Amniotic epithelial cell (primary cell): ENCODE data around the gene VAV2.
"Not testable (repeated sequence)": the region's sequence is repeated elsewhere in the genome, so short reads cannot be mapped to it uniquely, and the experiment has no call there.

Source experiments
- DNase-seq: peaks from one replicate; pipeline ENCODE4 v3.0.0-alpha.2; 2010; ENCODE audit warnings: low read depth

Gene VAV2

DNA sequence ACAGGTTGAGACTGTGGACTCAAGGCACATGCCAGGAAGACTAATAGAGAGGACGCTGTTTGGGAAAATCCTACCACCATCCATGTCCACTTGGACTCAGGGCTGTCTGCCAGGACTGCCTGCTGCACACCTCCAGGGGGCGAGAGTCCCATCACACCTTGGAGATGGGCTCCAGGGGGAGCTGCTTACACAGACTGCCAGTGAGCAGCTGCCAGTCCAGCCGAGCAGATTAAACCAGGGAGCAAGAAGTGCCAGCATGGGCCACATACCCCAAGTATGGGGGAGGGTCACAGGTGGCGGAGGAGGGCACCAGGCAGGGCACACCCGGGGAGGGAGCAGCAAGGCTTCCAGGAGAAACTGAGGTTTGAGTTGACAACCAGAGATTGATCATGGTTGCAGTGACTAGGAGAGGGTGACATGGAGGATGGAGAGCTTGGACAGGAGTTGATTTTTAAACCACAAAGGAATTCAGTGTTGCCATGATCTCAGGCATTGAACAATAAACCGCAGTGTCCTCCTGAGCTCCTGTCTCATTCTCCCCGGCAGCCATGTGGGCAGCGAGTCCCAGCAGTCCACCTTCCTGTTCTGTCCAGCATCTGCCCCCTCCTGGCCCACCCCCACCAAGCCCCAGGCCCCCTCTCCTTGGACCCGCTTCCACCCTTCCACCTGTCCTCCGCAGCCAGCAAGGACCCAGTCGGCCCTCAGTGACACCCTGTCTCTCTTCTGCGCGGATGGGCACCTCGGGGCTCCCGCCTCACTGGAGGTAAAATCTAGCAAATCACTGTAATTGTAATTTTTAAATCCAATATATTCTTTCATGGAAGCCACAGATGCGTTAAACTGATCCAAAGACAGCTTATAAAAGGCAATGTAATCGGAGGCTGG, 3.1 kb upstream of the VAV2 start:
- DNase-seq, result no peak

DNA sequence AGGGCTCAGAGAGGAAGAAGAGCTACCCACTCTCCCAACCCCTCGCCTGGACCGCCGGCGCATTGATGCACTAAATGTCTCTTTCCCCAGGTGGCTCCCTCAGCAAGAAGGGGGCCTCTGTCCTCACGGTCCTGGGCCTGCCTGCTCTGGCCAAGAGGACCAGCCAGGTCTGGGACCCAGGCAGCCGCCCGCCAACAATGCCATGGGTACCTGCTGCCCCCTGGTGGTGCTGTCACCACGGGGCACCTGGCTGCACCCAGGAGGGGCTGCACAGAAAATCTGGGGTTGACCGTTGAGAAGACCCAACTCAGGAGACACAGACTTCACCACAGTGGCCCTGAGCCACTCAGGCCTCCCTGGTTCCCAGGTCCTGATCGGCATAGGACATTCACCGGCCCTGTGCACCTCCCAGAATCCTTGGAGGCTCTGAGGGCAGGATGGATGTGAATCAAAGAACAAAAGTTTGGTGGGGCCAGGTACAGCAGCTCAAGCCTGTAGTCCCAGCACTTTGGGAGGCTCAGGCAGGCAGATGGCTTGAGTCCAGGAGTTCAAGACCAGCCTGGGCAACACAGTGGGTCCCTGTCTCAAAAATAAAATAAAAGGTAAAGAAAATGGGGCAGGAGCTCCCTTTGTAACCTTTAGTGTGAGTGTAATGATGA, 2.4 kb upstream of the VAV2 start:
- no peak for DNase-seq

DNA sequence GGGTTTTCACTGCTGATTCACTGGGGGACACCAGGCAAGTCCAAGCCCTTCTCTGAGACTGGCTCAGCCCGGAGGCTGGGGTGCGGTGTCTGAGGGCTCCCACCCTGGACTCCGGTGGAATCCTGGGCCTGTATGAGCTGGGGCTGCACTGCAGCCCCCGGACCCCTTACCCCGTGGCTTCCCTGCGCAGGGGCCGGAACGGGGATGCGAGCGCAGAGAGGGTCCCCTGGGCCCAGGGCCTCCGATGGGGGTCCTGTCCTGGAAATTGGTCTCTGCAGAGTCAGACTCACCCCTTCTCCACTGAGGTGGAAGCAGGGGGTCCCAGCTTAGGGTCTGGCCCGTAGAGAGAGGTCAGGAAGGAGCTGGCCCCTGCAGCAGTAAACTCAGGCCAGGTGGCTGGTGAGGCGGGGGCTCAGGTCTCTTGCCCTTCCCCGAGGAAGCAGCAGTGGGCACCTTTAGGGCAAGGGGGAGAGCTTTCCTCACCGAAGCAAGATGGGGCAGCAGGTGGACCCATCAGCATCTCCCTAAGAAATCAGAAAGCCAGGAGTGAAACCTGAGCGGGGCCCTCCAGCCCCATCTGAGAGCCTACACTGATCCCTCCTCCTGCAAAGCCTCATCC, 1.6 kb upstream of the VAV2 start:
- DNase-seq, result no peak

DNA sequence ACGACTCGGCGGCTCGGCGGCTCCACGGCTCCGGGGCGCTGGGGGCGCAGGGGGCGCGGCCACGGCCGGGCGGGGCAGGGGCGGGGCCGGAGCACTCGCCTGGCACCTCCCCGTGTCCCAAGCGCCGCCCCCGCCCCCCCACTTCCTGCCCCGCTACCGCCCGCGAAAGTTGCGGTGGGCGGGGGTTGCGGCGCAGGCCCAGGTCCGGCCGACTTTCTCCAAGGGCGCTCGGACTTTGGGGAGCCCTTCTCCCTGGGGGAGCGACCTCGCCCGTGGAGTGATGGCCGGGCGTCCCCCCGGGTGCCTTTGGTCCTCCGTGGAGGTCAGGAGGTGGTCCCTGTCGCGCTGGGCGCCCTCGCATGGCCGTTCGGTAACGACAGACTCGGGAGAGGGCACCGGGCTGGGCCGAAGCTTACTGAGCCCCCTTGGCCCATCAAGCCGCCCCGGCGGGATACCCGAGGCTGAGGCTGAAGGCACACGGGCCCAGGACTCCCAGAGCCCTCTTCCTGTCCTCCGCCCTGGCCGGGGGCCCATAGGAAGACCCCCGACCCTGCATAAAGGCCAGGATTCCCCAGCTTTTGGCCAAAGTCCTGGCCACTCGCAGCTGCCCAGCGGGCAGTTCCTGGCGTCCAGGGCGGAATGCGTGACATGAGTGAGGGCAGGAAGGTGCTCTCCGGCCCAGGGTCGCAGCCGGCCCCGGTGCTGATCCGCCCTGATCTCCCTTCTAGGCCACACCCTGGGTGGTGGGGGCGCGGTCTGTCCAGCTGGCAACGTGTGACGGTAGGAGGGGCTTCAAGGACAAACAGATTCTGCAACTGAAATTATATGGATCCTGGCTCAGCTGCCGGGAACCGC, 883 bp upstream of the VAV2 start:
- peak; percentile 75 for DNase-seq

DNA sequence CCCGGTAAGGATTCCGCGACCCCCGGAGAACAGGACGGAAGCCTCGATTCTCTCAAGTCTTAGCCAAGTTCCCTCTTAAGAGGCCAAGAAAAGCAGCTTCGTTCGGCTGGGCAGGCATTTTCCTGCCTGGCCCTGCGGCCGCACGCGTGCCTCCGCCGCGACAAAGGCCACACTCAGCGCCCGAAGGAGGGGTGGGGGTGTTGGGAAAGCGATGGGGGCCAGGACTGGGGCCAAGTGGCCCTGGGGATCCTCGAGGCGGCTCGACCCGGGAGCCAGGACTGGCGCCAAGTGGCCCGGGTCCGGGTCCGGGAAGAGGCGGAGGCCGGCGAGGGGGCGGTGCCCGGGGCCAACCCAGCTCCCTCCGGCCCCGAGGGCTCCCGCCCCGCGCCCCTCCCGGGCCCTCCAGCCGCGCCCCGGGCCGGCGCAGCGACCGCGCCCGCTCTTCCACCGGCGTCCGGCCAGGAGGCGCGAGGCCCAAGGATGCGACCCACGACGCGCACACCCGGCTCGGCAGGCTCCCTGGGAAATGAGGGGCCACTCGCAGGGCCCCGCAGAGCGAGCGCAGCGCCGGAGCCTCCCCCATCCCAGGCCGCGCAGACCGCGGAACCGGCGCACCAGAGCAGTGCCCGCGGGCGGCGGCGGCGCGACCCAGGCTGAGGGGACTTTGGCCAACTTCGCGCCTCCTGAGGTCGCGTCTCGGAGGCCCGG, 756 bp downstream of the VAV2 start:
- DNase-seq, result no peak

DNA sequence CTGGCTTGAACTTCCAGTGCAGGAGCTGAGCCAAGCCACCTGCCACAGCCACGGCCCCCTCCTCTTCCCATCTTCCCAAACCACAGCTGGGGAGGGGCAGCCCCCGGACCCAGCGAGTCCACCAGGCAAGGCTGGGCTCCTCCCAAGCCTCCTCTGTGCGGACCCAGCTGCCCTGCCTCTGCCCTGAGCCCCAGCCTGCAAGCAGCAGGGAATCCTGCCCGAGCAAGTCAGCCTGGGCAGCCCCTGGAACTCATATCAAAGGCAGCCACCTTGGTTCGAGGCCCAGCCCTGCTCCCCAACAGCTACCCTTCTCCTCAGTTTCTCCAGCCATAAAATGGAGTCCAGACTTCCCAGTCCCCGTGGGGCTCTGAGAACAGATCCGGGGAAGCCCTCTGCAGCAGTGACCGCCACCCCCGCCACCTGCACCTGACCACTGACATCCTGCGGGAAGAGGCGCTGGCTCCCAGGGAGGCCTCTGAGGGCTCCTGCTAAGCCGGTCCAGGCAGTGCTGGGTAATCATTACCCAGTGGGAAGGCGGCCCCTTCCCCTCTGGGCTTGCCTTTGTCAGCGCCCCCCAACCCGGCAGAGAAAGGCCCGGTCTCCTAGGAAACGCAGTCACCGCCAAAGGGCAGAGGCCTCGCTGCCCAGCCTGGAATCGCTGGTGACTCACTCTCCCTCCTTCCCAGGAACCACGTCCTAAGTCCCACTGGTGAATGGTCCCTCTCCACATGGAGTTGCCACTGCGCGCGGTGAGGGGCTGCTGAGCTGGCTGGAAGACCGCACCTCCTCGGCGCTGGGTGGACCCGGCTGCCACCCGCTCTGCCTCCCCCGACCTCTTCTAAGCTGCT, 1.5 kb downstream of the VAV2 start:
- peak; percentile 76 for DNase-seq

DNA sequence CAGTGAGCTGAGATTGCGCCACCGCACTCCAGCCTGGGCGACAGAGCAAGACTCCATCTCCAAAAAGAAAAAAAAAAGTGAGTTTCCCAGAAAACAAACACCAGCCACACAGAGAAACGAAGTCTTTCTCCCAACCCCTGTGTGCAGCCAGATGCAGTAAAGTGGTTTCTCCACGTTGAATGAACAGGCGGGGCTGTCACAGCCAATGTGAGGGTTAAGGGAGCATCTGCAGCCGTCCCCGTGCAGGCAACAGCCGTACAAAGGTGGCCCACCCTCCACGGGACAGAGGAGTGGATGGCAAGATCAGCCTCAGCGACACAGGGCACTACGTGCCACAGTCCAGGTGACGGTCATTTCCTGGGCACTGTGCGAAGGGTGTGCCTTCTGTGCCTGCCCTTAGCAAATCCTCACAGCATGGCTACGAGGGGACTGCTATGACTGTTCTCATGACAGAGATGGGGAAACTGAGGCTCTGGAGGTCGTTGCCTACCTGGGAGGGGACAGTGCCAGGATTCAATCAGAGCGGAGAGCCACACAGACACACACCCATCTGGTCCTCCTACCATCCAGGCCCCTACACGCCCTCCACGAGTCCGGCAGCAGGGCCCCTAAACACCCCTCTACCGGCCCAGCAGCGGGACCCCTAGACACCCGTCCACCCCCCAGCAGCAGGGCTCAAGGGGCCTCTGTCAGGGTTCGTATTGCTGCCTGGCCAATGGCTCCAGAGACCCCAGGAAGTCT, 2.3 kb downstream of the VAV2 start:
- DNase-seq, result no peak

DNA sequence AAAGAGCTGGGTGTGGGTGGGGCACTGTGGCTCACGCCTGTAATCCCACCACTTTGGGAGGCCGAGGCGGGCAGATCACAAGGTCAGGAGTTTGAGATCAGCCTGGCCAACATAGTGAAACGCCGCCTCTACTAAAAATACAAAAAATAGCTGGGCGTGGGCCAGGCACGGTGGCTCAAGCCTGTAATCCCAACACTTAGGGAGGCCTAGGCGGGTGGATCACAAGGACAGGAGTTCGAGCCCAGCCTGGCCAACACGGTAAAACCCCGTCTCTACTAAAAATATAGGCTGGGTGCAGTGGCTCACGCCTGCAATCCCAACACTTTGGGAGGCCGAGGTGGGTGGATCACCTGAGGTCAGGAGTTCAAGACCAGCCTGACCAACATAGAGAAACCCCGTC, 3.4 kb downstream of the VAV2 start:
- not testable (repeated sequence) for DNase-seq

DNA sequence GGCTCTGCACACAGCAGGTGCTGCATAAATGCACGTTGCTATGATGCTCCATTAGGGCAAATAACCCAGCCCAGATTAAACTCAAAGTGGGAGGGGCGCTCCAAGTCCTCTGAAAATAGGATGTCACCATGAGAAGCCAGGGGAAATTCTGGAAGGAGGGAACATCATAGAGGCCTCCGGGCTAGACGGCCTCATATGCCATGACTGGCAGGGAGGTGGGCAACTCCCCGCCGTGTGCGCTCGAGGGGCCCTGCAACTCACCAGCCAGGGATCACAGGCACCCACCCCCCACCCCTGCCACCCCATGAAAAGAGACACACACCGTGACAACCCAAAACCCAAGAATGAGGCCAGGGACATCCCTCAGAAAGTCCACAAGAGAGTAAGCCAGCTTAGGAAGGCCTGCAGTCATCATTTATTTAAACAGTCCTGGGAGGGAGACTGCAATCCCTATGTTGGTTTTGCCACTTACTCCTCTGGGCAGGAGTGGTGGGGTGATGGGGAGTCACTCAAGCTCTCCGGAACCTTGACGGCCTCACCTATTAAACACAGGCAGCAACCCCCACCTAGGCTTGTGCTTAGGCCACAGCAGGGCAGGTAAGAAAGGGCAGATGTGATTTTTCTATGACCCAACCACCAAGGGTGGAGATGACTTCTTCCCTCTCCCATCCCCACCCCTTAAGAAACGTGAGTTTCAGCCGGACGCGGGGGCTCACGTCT, 4.0 kb downstream of the VAV2 start:
- DNase-seq, result no peak

DNA sequence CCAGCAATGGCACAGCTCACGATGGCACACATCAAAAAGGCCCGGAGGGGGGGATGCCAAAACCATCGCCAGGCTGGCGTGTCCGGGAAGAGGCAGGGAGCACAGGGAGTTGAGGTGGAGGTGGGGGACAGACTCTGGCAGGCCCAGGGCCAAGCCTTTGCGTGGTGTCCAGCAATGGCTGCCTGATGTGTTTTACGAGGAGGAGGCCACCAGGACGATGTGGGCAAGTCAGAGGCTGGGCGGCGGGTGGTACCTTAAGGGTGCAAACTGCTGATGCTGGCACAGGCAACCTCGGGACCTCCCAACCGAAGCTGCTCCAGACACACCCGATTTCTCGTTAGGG, 4.7 kb downstream of the VAV2 start:
- DNase-seq, result no peak

DNA sequence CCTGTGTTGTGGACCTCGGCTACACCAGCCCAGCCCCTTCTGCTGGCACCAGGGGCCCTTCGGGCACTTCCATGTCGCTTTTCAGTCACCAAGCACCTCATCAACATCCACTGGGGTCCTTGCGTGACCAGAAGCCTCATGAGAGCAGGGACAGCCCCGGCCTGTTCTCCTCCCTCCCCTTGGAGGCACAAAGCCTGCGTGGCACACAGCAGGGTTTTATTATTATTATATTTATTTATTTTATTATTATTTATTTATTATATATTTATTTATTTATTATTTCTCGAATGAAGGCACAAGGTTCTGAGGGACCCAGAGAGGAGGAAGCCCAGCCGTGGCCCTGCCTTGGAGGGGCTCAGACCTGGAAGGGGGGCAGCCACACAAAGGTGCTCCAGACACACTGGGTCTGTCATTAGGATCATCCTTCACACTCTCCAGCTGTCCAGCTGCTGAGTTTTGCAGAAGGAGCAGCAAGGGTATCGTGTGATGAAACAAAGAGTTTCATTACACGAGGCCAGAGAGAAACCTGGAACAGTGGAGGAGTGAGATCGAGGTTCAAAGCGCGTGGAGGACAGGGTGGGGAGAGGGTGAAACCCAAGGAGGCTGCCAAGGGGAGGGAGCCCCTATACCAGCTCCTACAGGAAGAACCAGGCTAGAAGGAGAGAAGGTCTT, 5.2 kb downstream of the VAV2 start:
- no peak for DNase-seq

DNA sequence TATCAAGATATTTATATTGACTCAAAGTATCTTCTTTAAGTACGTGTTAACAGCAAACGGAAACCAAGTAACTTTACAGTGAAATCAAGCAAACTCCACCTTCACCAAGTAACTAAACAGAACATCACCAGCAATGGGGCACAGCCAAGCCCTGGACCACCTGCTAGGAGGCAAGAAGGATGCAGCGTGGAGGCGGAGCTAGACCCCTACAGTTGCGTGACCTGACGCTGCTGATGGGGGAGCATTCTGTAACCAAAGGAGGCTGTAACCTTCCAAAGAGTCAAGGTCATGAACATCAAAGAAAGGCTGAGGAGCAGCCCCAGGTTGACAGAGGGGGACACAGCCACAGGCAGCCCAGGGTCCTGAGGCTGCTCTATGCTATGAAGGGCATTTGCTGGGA, 6.1 kb downstream of the VAV2 start:
- DNase-seq, result no peak

DNA sequence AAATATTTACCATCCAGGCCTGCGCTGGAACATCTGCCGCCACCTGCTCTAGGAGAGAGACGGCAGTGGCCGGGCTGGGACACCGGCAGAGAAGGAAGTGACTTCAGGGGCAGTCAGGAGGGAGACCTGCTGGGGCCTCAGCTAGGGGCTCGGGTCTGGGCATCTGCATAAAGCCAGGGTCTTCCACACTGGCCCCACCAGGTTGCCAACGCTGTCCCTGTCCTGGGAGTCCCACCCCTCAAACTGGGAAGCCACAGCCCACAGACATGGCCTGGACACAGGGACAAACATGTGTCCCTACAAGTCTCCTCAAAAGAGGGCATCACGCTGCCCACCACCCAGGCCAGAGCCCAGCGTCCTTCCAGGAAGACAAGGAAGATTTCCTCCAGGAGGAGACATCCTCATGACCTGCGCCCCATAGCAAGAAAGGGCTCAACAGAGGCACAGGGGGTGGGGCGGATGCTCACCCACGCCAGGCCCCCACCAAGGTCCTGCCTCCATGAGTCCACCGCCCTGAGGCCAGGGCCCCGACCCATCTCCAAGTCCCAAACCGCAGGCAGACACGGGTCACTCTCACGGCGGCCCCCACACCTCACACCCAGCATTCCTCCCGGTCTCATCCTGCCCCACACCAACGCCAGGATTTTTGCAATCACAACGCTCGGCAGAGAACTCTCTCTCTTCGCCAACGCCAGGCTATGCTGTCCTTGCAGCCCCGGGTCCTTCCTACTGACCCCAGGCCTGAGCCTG, 9.0 kb downstream of the VAV2 start:
- DNase-seq, result no peak

DNA sequence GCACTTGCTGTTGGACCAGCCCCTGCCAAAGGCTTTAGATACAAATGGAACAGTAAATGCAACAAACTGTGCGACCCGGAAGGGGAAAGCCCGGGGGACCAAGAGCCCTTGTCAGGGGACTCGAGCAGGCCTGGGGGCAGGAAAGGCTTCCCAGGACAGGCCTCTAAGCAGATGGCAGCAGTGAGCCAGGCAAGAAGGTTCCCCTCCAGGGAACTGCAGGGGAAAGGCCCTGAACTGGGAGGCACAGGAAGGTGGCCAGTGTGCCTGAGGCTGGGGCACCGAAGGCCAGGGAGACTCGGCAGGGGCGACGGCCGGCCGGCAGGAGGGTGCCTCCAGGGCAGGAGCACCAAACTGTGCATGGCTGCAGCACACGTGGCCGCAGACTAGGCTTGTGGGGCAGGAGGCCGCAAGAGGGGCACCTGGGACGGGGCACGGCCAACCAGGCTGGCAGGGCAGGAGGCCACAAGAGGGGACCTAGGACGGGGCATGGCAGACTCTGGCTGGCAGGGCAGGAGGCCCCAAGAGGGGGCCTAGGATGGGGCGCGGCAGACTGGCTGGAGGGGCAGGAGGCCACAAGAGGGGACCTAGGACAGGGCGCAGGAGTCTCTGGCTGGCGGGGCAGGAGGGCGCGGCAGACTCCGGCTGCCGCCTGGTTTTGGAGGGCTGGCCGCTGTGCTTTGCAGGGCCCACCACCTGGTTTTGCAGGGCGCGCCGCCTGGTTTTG, 10.0 kb downstream of the VAV2 start:
- DNase-seq, result no peak

DNA sequence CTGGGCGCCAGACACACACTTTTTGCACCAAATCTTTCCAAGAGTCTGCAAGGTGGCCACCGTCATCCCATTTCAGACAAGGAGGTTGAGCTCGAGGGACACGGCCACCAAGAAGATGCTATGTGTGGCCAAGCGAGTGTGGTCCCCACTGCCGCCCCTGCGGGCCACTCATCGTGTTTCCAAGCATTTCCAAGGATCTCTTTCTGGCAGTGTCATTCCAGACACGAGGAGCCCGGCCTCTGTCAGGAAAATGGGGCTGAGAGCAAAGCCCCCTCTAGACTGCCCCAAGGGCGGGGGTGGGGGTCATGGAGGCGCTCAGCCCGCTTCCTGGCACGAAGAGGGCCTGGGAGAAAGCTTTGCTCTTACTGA, 10.6 kb downstream of the VAV2 start:
- no peak for DNase-seq

DNA sequence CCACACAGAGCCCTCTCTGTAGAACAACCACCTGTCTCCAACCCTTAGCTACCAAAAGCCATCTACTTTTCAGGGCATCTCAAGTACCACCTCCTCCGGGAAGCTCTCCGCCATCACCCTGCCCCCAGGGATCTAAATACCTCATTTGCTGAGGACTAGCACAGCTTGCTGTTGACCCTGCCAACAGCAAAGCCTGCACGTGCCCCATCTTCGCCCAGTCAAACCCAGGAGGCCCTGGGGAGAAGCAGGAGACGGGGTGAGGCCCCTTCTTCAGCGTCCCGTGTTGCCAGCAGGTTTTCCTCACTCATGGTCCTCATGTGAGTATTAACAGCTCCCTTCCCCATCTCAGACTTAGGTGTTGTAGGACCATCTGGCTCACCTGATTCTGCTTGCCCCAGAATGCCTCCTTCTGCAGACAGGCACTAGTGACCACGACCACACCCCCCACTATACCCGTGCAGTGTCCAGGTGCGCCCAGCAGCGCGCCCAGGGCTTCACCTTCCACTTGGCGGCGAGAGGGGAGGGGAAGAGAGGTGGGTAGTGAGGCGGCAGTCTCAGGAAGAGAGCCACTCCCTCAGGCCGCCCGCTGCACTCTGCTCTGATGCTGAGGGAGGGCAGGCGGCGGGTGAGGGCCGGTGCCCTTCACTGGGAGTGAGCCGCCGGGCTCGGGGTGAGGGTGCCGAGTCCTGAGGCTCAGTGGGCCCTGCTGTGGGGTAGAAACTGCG, 11.1 kb downstream of the VAV2 start:
- no peak for DNase-seq
